Measurements from ENCODE around the gene TMEM263. TPM values are rescaled to one million over a fixed set of nuclear protein-coding genes. Genes with fewer than 3 reads are reported as not detected.

The TMEM263 gene
- total RNA-seq (2021; ENCODE audit: unreplicated experiment) (31.3 TPM), Bru-seq, nascent RNA (percentile 88 among the genes with signal in this experiment), BruChase-seq, experiment 1, labeled RNA remaining after a 6-hour chase (percentile 91 among the genes with signal in this experiment), BruChase-seq, experiment 2, labeled RNA remaining after a 2-hour chase (percentile 92 among the genes with signal in this experiment)
- polyA plus RNA-seq (2012): 20.9 and 22.1 TPM in 2 replicates
- long read RNA-seq, transcript TMEM263-201 (4 exons, 3,362 nt): minor isoform, 38 of 96 reads
- long read RNA-seq, transcript TMEM263-204 (3 exons, 3,349 nt): major isoform, 41 of 96 reads
- long read RNA-seq, partial matches to known transcripts: 4 of 96 reads
- long read RNA-seq, other reads (novel, unspliced or antisense): 4 of 96 reads

DNA sequence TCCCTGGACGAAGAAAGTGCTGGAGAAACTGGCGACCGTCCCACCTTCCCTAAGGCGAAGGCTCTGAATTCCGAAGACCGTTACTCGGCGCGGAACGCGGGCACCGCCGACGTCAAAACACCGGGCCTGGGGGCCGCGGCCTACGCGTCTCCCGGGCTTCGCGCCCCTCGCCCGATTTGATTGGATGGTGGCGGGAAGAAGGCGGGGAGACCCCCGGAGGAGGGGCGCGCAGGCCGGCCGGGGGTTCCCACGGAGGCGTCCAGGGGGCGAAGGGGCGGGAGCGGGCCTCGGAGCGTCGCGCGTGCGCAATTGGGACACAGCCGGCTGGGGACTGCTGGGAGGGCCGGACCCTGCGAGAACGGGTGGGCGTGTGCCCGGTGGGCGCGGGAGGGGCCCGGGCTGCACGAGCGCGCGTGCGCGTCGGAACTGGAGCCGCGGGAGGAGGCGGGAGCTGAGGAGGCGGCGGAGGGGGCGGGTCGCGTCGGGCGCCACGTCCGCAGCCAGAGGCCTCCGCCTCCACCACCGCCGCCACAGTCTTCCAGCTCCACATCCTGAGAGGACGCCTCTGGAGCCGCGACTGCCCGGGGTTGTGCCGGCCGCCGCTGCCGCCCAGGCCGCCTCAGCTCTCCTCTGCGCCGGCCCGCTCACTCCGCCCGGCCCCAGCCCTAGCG, at the start of gene TMEM263:
TSS of gene TMEM263 (plus strand) at position 531 of the 671 bp plus-strand sequence. CDS start 11,210 bp downstream, outside the sequence.
- CTCF ChIA-PET: interaction anchor here (0.5 to 1.8 kb wide), 2 partner anchors 21 to 36 kb away, joined by 3 to 5 read pairs; no protein-coding TSS in a partner anchor
- Histone ChIP-seq H2AFZ (ENCODE audit: low read depth, low read length, poor library complexity, severe bottlenecking) (peak within 1 kb of the TSS; percentile 84), H3K79me2 (ENCODE audit: insufficient read depth, low read length) (peaks cover 26% of the 10 kb centered on the region), H3K9me2 (ENCODE audit: insufficient read depth) (no peaks in the 10 kb centered on the region), H3K27me3 (ENCODE audit: insufficient read depth, low read length) (no peaks in the 10 kb centered on the region), H3K4me1 (ENCODE audit: control insufficient read depth in 1 of 2, insufficient read depth in 2 of 2, low read length in 2 of 2) (peaks cover 29 to 35% of the 10 kb centered on the region in 2 experiments; a peak in 3 of 4 replicates), H3K9me3 (ENCODE audit: control insufficient read depth in 1 of 2, insufficient read depth in 1 of 2, low read depth in 1 of 2, low read length in 2 of 2) (no peaks in the 10 kb centered on the region), H3K4me3 (replicated peaks in 1 of 2; ENCODE audit: low read depth in 1 of 2, low read length in 2 of 2) (peak within 1 kb of the TSS; percentile 80 to 84), H3K36me3 (ENCODE audit: control insufficient read depth in 1 of 2, insufficient read depth in 2 of 2, low read length in 2 of 2) (no peaks in the 10 kb centered on the region), H4K20me1 (ENCODE audit: insufficient read depth) (no peaks in the 10 kb centered on the region), H3K27ac (ENCODE audit: low read depth, low read length) (peak within 1 kb of the TSS; percentile 86), H3K4me2 (ENCODE audit: low read length) (peak within 1 kb of the TSS; percentile 92), H3K9ac (ENCODE audit: low read length) (peak within 1 kb of the TSS; percentile 72)
- intact Hi-C loops (cut with micrococcal nuclease): no loop called here
- RAD21 ChIA-PET (ENCODE audit: low non-redundant PET in 1 of 2, low total read pairs in 2 of 2, uncharacterized antibody in 2 of 2, unreplicated experiment in 2 of 2): no interaction called here
- DNase-seq (ENCODE audit: low read depth, low spot score) (peak; percentile 45), ATAC-seq (peak; percentile 80)
- POLR2A ChIA-PET: interaction anchor here (0.6 to 1.0 kb wide), 4 partner anchors 13 to 669 kb away, joined by 3 read pairs; no protein-coding TSS in a partner anchor
- BruUV-seq (replicated peaks): no TSS peak
- no peak for TF ChIP-seq ATF3 (IDR thresholded peaks at IDR 0.05)
- no peak for TF ChIP-seq JUND (IDR thresholded peaks at IDR 0.05)
- TF ChIP-seq POLR2A (IDR thresholded peaks at IDR 0.05; ENCODE audit: borderline replicate concordance, extremely low read depth, insufficient read depth, insufficient read length): peak; percentile 81
- TF ChIP-seq TCF7L2 (IDR thresholded peaks at IDR 0.05; ENCODE audit: borderline replicate concordance, extremely low read depth, insufficient read depth, insufficient read length): no peak
- no peak for TF ChIP-seq CEBPB (IDR thresholded peaks at IDR 0.05; ENCODE audit: low read depth)
- no peak for TF ChIP-seq CBX3 (IDR thresholded peaks at IDR 0.05; ENCODE audit: low read depth)
- no peak for TF ChIP-seq SP1 (IDR thresholded peaks at IDR 0.05; ENCODE audit: low read depth)
- no peak for TF ChIP-seq FOSL1 (IDR thresholded peaks at IDR 0.05; ENCODE audit: low read depth)
- TF ChIP-seq ELF1 (IDR thresholded peaks at IDR 0.05; ENCODE audit: borderline replicate concordance, low read depth): no peak
- peak; percentile 10 for TF ChIP-seq ZBTB33 (IDR thresholded peaks at IDR 0.05; ENCODE audit: extremely low read depth, insufficient replicate concordance, low read length)
- no peak for TF ChIP-seq EZH2 (IDR thresholded peaks at IDR 0.05)
- TF ChIP-seq, protein P1, sequence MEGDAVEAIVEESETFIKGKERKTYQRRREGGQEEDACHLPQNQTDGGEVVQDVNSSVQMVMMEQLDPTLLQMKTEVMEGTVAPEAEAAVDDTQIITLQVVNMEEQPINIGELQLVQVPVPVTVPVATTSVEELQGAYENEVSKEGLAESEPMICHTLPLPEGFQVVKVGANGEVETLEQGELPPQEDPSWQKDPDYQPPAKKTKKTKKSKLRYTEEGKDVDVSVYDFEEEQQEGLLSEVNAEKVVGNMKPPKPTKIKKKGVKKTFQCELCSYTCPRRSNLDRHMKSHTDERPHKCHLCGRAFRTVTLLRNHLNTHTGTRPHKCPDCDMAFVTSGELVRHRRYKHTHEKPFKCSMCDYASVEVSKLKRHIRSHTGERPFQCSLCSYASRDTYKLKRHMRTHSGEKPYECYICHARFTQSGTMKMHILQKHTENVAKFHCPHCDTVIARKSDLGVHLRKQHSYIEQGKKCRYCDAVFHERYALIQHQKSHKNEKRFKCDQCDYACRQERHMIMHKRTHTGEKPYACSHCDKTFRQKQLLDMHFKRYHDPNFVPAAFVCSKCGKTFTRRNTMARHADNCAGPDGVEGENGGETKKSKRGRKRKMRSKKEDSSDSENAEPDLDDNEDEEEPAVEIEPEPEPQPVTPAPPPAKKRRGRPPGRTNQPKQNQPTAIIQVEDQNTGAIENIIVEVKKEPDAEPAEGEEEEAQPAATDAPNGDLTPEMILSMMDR (IDR thresholded peaks at IDR 0.05 in 2 of 3, conservative IDR thresholded peaks at IDR 0.05 in 1 of 3; ENCODE audit: borderline replicate concordance in 1 of 3, insufficient read depth in 1 of 3, low read depth in 2 of 3, low read length in 2 of 3): no peak
- no peak for TF ChIP-seq SRF (IDR thresholded peaks at IDR 0.05; ENCODE audit: low read depth)
- peak; percentile 77 for TF ChIP-seq EGR1 (IDR thresholded peaks at IDR 0.05; ENCODE audit: low read depth)
- TF ChIP-seq EZH2phosphoT487 (IDR thresholded peaks at IDR 0.05; ENCODE audit: borderline replicate concordance): no peak
- TF ChIP-seq ZFX (IDR thresholded peaks at IDR 0.05): peak; percentile 64
- no peak for TF ChIP-seq ZNF274 (IDR thresholded peaks at IDR 0.05; ENCODE audit: low read depth, low read length)
- no peak for TF ChIP-seq SIN3A (IDR thresholded peaks at IDR 0.05; ENCODE audit: low read depth)
- TF ChIP-seq MAX (IDR thresholded peaks at IDR 0.05): no peak; the same call in 1 of the 2 replicates
